A204.1 (cell line): ENCODE measurements around the gene SORCS2.

ENCODE experiments used
- FAIRE-seq: peaks from 2 replicates; lab custom pipeline; 2012; peaks lifted over from hg19 to GRCh38; lab: Jason Lieb, UNC

Gene SORCS2

DNA sequence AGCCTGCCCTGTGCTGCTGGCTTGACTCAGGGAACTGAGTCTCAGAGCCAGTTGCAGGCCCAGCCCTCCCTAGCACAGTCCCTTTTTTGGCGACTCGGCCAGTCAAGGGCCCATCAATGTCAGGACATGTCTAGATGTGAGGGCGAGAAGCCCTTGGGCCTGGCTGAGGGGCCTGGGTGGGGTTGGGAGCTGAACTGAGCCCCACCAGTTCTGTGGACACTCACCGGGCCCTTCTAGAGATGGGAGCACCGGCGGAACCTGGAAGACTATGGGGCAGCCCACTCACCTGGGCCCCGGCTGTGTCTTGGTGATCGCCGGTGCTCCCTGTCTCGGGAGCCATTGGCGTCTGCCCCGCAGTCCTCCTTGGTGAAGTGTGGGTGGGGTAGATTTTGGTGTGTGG, 501.4 kb downstream of the SORCS2 start:
- FAIRE-seq: no peak

DNA sequence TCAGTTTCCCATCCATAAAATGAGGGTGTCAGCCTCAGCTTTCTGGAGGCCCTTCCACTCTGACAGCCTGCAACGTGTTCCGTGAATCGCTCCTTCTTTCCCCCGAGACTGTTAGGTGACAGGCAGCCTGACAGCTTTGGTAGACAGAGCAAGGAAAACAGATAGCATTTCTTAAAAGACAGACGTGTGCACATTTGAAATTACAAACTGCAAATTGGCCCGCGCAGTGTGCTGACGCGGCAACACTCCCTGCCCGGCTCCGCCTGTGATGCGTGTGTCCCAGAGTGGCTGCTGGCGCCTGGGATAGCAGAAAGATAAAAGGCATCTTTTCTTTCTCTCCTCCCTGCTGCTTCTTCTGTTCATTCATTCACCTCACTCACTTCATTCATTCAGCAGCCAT, 502.0 kb downstream of the SORCS2 start:
- no peak for FAIRE-seq

- FAIRE-seq: no peak
Observed at GRCh38 chr4:7697343-7697742, 505.0 kb downstream of the SORCS2 start.

DNA sequence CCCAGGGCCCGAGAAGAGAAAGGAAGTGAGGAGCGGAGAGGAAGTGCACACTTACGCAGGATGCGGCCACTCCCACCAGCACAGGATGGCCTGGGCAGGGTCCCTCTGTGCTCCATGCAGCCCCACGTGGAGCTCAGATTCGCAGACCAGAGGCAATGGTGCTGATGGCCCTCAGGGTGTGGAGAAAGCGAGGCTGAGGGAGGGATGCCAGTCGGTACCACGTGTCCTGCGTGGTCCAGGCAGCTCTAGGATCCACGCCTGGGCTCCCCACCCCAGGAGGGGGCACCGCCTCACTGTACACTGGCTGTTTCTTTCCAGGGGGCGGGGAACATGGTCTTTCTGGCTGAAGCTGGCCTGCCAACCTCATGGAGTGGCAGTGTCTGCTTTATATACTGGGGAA, 505.5 kb downstream of the SORCS2 start:
- FAIRE-seq: no peak

GRCh38 chr4:7698584-7698983, 506.2 kb downstream of the SORCS2 start:
- FAIRE-seq: no peak

DNA sequence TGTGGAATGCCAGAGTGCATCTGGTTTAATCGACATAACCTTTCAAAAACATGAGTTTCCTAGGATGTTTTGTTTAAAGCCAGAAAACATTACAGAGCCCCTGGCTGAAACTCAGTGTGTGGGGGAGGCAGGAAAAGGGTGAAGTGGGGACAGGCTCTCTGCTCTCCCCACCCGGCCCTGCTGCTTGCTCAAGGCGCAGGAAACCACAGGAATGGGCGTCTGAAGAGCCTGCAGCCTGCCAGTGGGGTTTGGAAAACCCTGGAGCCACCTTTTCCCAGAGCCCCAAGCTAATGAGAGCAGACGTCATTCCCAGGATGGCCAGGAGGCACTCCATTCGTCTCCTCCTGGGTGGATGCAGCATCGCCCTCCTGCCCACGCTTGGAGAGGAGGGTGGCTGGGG, 506.7 kb downstream of the SORCS2 start:
- no peak for FAIRE-seq

GRCh38 chr4:7699825-7700224, 507.5 kb downstream of the SORCS2 start:
- no peak for FAIRE-seq

- FAIRE-seq: no peak
Observed at GRCh38 chr4:7700665-7701064, 508.3 kb downstream of the SORCS2 start.

- no peak for FAIRE-seq
Observed at GRCh38 chr4:7701866-7702649, 509.7 kb downstream of the SORCS2 start.

GRCh38 chr4:7703688-7704087, 511.4 kb downstream of the SORCS2 start:
- FAIRE-seq: no peak

GRCh38 chr4:7704091-7704490, 511.8 kb downstream of the SORCS2 start:
- no peak for FAIRE-seq

GRCh38 chr4:7704625-7705024, 512.3 kb downstream of the SORCS2 start:
- FAIRE-seq: no peak

DNA sequence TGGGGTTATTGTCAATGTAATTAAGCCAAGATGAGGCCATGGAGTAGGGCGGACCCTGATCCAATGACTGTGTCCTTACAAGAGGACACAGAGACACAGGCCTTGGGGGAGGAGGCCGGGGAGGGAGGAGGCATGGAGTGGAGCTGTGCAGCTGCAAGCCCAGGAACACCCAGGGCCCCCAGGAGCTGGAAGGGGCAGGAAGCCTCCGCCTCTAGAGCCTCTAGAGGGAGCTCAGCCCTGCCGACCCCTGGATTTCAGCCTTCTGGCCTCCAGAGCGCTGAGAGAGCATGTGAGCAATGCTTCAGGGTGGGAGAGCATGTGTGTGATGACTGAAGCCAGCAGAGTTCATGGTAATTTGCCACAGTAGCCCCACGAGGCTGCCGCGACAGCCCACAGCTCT, 512.7 kb downstream of the SORCS2 start:
- FAIRE-seq: no peak

DNA sequence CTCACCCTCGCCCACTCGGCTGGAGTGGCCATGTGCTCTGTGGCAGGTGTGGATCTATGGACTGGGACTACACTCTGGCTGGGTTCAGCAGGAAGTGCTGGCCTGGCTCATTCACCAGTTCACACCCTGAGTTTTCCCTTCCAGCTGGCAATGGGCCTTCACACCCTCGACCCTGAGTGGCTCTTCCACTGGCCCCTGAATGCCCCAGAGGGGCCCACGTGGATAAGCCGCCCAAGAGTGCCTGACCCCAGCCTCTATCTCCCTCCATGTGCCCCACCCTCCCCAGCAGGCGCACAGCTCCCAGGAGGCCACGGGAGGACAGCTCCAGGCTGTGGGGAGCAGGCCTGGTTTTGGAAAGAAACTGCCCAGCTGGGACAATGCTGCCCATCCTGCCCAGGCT, 513.3 kb downstream of the SORCS2 start:
- no peak for FAIRE-seq

DNA sequence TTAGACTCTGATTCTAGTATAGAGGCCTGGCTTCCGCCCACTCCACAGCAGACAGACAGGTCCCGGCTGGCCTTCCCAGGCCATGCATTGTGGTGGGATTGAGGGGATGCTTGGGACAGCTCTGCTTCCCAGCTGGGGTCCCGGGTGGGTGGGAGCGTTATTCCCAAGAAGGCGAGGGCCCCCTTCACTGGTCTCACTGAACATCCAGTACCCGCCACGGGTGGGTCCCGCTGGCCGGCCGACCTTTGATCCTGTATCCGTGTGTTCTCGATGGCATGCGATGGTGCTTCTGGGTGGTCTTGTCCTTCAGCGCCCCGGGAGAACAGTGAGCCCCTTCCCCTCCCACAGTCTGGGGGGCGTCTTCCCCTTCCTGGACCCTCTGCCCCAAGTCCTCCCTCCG, 515.9 kb downstream of the SORCS2 start:
- FAIRE-seq: no peak

DNA sequence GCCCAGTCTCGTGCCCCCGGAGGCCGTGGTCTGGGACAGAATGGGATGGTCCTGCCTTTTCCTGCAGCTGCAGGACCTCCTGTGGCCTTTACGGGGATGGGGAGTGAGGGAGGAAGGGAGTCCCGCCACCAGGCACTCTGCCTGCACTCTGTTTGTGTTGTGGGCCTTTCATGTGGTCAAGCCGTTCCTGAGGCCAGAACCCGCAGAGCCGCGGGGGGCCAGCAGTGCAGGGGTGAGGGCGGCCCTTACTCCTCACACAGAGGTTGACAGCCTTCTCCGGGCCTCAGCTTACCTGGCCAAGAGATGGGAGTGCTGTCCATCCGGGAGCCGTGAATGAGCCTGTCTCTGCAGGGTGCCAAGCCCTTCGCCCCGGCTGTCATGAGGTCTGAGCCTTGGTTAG, 516.6 kb downstream of the SORCS2 start:
- no peak for FAIRE-seq

DNA sequence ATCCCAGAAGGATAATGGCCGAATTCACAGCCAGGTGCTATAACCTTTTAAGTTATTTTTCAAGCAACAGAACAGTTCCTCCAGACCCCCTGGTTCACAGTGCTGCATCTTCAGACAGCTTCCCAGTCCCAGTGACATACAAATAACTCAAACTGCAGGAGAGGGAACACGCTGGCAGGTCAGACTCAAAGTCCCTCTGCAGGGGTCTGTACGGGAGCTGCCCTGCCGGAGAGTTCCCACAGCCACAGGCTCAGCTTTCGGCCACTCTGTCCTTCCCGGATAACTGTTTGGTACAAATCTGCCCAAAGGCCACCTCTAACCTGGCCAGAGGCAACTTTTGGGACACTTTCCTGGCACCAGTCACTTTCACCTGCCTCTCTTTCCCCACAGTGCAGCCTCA, 517.1 kb downstream of the SORCS2 start:
- FAIRE-seq: no peak

DNA sequence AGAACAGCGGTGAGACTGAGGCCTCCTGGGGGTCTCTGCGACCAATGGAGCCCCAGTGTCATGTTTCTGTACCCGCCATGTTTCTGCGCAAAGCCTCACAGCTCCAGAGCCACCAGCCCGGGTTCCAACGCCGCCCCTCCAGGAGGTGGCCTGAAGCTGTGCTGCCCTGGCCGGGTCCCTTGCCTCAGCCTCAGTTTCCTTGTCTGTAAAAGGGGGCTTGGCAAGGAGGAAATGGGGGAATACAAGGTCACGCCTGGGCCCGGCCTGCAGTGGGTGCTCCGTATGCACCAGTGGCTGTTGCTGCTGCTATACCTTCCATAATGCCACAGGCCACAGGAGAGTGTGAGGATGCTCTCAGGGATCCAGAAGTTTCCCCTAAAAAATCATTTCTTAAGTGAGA, 517.8 kb downstream of the SORCS2 start:
- FAIRE-seq: no peak

GRCh38 chr4:7710576-7711306, 518.4 kb downstream of the SORCS2 start:
- no peak for FAIRE-seq

DNA sequence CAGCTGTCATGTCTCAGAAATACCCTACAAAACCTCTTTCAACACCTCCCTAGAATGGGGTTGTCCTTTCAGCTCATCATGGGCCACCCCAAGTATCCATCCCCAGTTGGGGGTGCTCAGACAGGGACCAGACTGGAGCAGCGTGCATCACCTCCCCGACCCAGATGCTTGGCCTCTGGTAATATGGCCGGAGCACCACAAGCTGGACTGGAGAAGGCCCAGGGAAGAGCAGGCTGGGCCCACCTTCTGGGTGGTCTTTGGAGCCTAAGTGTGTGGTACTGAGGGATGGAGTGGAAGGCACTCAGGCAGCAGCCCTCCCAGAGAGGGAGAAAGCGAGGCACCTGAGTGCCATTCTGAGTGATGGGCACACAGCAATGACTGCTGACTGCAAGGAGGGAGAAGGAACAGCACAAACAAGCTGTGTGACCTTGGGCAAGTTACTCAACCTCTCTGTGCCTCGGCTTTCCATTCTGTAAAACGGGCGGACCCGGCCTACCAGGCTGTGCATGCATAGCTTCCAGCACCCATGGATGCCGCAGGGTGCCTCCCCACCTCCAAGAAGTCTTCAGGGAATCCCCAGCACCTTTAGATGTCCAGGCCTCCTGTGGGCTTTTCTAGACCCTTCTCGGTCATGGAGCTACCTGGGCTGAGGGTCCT, 519.1 kb downstream of the SORCS2 start:
- FAIRE-seq: no peak

GRCh38 chr4:7712021-7712671, 519.8 kb downstream of the SORCS2 start:
- no peak for FAIRE-seq

- no peak for FAIRE-seq
Observed at GRCh38 chr4:7713757-7714156, 521.4 kb downstream of the SORCS2 start.

DNA sequence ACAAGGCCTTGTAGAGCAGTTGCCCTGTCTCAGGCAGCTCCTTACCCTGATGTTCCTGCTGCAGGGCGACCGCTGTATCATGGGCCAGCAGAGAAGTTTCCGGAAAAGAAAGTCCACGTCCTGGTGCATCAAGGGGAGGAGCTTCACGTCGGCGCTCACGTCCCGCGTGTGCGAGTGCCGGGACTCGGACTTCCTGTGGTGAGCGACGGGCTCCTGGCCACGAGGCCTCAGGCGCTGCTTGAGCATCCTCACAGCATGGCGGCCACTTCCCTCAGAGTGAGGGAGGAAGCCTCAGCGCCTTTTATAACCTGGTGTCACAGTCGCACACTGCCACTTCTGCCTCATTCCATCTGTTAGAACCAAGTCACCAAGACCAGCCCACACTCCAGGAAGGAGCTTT, 521.8 kb downstream of the SORCS2 start:
- FAIRE-seq: no peak
